ENCODE measurements around the gene OAS2.

GRCh38 chr12:112928978-112929377 is 49.3 kb upstream of the OAS2 start:
- TF ChIP-seq CTCF (IDR thresholded peaks at IDR 0.05) (no peak), POLR2A (IDR thresholded peaks at IDR 0.05) (no peak)

Data from body of pancreas (tissue), 4 donors.